Chondrocyte (in vitro differentiated cells): ENCODE results near the gene S1PR1. TPM values are rescaled to one million over a fixed set of nuclear protein-coding genes. Genes with fewer than 3 reads are reported as not detected.

ENCODE experiments used
- DNase-seq: peaks from one replicate; pipeline ENCODE4 v3.0.0; 2021; ENCODE audit warnings: mixed read lengths, low spot score
- H3K27ac Mint-ChIP-seq: one replicate; pipeline ENCODE4 v1.8.0; 2021; ENCODE audit warnings: mild to moderate bottlenecking, moderate library complexity, mixed read lengths; ENCODE audit not compliant: unreplicated experiment
- H3K27me3 Mint-ChIP-seq: 2 replicates; pipeline ENCODE4 v1.8.0; 2021; ENCODE audit warnings: low read depth, mixed read lengths
- H3K36me3 Mint-ChIP-seq: 2 replicates; pipeline ENCODE4 v1.8.0; 2021; ENCODE audit warnings: low read depth, mixed read lengths
- H3K4me1 Mint-ChIP-seq: 2 replicates; pipeline ENCODE4 v1.8.0; 2021; ENCODE audit warnings: low read depth, mild to moderate bottlenecking, mixed read lengths
- H3K4me3 Mint-ChIP-seq: one replicate; pipeline ENCODE4 v1.8.0; 2021; ENCODE audit warnings: mild to moderate bottlenecking, moderate library complexity, mixed read lengths; ENCODE audit not compliant: unreplicated experiment
- H3K9me3 Mint-ChIP-seq: 2 replicates; pipeline ENCODE4 v1.8.0; 2021; ENCODE audit warnings: low read depth, mixed read lengths
- CTCF ChIP-seq: fragments of 200-600 bp; sonication (generic); IDR thresholded peaks from 2 replicates; pipeline ENCODE4 v1.5.0; 2021; ENCODE audit warnings: antibody characterized with exemption, mild to moderate bottlenecking, moderate library complexity
- total RNA-seq: library from RNA; stranded (reverse); gene quantifications from 3 replicates; pipeline ENCODE4 v1.2.1, GENCODE V29; 2021

Gene S1PR1
- total RNA-seq, 1 donor from 2014 or later = 0.40 TPM

- DNase-seq = no peak
- Mint-ChIP-seq H3K4me3 (no peak overlapping the region), H3K4me1 (peaks cover 25% of the 10 kb centered on the region), H3K9me3 (no peaks in the 10 kb centered on the region), H3K36me3 (no peaks in the 10 kb centered on the region), H3K27ac (peak overlapping the region; percentile 92), H3K27me3 (no peaks in the 10 kb centered on the region)
- TF ChIP-seq CTCF = no peak
Observed at GRCh38 chr1:101260556-101261350, 23.9 kb downstream of the S1PR1 start.

DNA sequence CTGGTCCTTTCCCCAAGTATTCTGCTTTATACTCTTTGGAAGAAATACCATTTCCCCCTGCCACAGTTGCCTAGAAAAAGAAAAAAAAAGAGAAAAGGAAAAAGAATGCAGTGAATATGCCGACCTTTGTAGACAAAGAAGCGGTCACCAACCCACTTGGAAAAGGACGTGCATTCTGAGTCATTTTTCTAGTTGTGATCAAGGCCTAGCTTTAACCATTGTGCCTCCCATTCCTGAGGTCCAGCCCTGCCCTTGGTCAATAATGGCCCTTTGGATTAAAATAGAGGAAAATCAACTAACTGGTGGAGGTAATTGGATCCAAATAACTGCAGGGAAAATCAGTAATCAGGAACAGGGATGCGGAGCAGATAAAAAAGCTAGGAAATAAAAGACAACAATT is 24.8 kb downstream of the S1PR1 start:
- DNase-seq = no peak
- Mint-ChIP-seq H3K4me1 (peaks cover 25% of the 10 kb centered on the region), H3K27ac (no peak overlapping the region), H3K9me3 (no peaks in the 10 kb centered on the region), H3K4me3 (no peak overlapping the region), H3K36me3 (no peaks in the 10 kb centered on the region), H3K27me3 (no peaks in the 10 kb centered on the region)
- no peak for TF ChIP-seq CTCF

DNA sequence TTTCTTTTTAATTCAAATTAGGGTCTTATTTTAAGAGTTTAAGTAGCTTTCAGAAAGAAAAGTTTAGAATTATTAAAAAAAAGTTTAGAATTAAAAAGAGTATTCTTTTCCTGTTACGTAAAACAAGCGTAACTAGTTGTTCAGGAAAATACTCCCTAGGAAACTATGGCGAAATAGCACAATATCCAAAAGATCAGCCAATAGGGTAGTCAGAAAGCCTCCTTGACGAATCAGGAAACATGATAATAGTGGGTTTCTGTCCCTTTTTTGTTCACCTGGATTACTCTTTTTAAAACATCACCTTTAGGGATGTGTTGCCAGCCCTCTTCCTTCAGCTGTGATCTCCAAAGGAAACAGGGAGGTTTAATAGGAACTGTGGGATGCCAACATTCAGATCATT is 25.2 kb downstream of the S1PR1 start:
- no peak overlapping the region for H3K27ac Mint-ChIP-seq

GRCh38 chr1:101262630-101263348 is 26.0 kb downstream of the S1PR1 start:
- Mint-ChIP-seq H3K36me3 (no peaks in the 10 kb centered on the region), H3K27ac (no peak overlapping the region), H3K4me1 (peaks cover 25% of the 10 kb centered on the region), H3K4me3 (no peak overlapping the region), H3K9me3 (no peaks in the 10 kb centered on the region), H3K27me3 (no peaks in the 10 kb centered on the region)
- TF ChIP-seq CTCF = no peak
- no peak for DNase-seq

More for the DNA sequence above, 25.2 kb downstream of the S1PR1 start:
- no peaks in the 10 kb centered on the region for H3K9me3 Mint-ChIP-seq
- no peak overlapping the region for H3K4me3 Mint-ChIP-seq
- DNase-seq = no peak
- no peaks in the 10 kb centered on the region for H3K27me3 Mint-ChIP-seq
- no peaks in the 10 kb centered on the region for H3K36me3 Mint-ChIP-seq
- H3K4me1 Mint-ChIP-seq = peaks cover 25% of the 10 kb centered on the region
- TF ChIP-seq CTCF = no peak

DNA sequence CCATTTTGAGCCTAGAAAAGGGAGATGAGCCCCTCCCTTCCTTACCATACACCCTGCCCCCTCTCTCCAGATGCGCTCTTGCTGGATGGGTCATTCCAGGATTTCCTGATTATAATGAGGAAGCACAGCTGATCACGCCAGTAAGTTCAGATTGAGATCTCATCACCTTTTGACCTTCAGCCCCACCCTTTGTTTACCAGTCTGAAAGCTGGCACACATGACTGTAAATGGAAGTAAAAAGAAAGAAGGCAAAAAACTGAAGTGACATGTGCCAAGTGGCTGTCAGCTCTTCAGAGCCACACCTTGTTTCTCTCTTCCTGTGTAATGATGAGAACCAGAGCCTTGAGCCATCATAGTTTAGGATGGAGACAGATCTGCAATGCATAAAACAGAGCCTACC is 27.9 kb downstream of the S1PR1 start:
- peaks cover 20% of the 10 kb centered on the region for H3K4me1 Mint-ChIP-seq
- no peaks in the 10 kb centered on the region for H3K27me3 Mint-ChIP-seq
- H3K27ac Mint-ChIP-seq = no peak overlapping the region
- no peaks in the 10 kb centered on the region for H3K36me3 Mint-ChIP-seq
- DNase-seq = no peak
- no peak for TF ChIP-seq CTCF
- no peaks in the 10 kb centered on the region for H3K9me3 Mint-ChIP-seq
- no peak overlapping the region for H3K4me3 Mint-ChIP-seq
